ENCODE measurements around the gene KRT78.

KRT78 gene

GRCh38 chr12:52876372-52876771 lies 27.6 kb upstream of the KRT78 start:
- Mint-ChIP-seq H3K36me3 (ENCODE audit: low read depth) (no peaks in the 10 kb centered on the region), H3K27me3 (peaks cover 12% of the 10 kb centered on the region), H3K27ac (no peak overlapping the region), H3K4me1 (ENCODE audit: low read depth) (peaks cover 24% of the 10 kb centered on the region), H3K4me3 (no peak overlapping the region), H3K9me3 (no peaks in the 10 kb centered on the region)

GRCh38 chr12:52874573-52875435 lies 26.0 kb upstream of the KRT78 start:
- peak overlapping the region; percentile 63 for H3K4me3 Mint-ChIP-seq
- H3K36me3 Mint-ChIP-seq (ENCODE audit: low read depth), result no peaks in the 10 kb centered on the region
- H3K4me1 Mint-ChIP-seq (ENCODE audit: low read depth), result peaks cover 30% of the 10 kb centered on the region
- H3K27me3 Mint-ChIP-seq, result peaks cover 5% of the 10 kb centered on the region
- H3K9me3 Mint-ChIP-seq, result no peaks in the 10 kb centered on the region
- peak overlapping the region; percentile 29 for H3K27ac Mint-ChIP-seq

GRCh38 chr12:52873832-52874572 lies 25.2 kb upstream of the KRT78 start:
- peak overlapping the region; percentile 75 for H3K27ac Mint-ChIP-seq
- peaks cover 29% of the 10 kb centered on the region for H3K4me1 Mint-ChIP-seq (ENCODE audit: low read depth)
- peaks cover 5% of the 10 kb centered on the region for H3K27me3 Mint-ChIP-seq
- H3K36me3 Mint-ChIP-seq (ENCODE audit: low read depth), result no peaks in the 10 kb centered on the region
- no peaks in the 10 kb centered on the region for H3K9me3 Mint-ChIP-seq
- H3K4me3 Mint-ChIP-seq, result peak overlapping the region; percentile 75

GRCh38 chr12:52873513-52873831 lies 24.7 kb upstream of the KRT78 start:
- H3K4me1 Mint-ChIP-seq (ENCODE audit: low read depth), result peaks cover 29% of the 10 kb centered on the region
- H3K9me3 Mint-ChIP-seq, result no peaks in the 10 kb centered on the region
- peak overlapping the region; percentile 75 for H3K4me3 Mint-ChIP-seq
- H3K36me3 Mint-ChIP-seq (ENCODE audit: low read depth), result no peaks in the 10 kb centered on the region
- H3K27me3 Mint-ChIP-seq, result peaks cover 5% of the 10 kb centered on the region
- peak overlapping the region; percentile 75 for H3K27ac Mint-ChIP-seq

- Mint-ChIP-seq H3K27me3 (peaks cover 5% of the 10 kb centered on the region), H3K36me3 (ENCODE audit: low read depth) (no peaks in the 10 kb centered on the region), H3K4me3 (peak overlapping the region; percentile 75), H3K4me1 (ENCODE audit: low read depth) (peaks cover 33% of the 10 kb centered on the region), H3K9me3 (no peaks in the 10 kb centered on the region), H3K27ac (no peak overlapping the region)
These were observed 24.0 kb upstream of the KRT78 start for GRCh38 chr12:52872644-52873389.

- H3K27me3 Mint-ChIP-seq, result peaks cover 5% of the 10 kb centered on the region
- H3K4me3 Mint-ChIP-seq, result no peak overlapping the region
- H3K9me3 Mint-ChIP-seq, result no peaks in the 10 kb centered on the region
- no peaks in the 10 kb centered on the region for H3K36me3 Mint-ChIP-seq (ENCODE audit: low read depth)
- no peak overlapping the region for H3K27ac Mint-ChIP-seq
- peaks cover 43% of the 10 kb centered on the region for H3K4me1 Mint-ChIP-seq (ENCODE audit: low read depth)
These were observed 22.7 kb upstream of the KRT78 start for GRCh38 chr12:52871291-52872039.

GRCh38 chr12:52870361-52871290 lies 21.8 kb upstream of the KRT78 start:
- no peak overlapping the region for H3K4me3 Mint-ChIP-seq
- no peaks in the 10 kb centered on the region for H3K36me3 Mint-ChIP-seq (ENCODE audit: low read depth)
- peaks cover 5% of the 10 kb centered on the region for H3K27me3 Mint-ChIP-seq
- no peak overlapping the region for H3K27ac Mint-ChIP-seq
- peaks cover 43% of the 10 kb centered on the region for H3K4me1 Mint-ChIP-seq (ENCODE audit: low read depth)
- no peaks in the 10 kb centered on the region for H3K9me3 Mint-ChIP-seq

GRCh38 chr12:52867642-52868041 lies 18.8 kb upstream of the KRT78 start:
- Mint-ChIP-seq H3K36me3 (ENCODE audit: low read depth) (no peaks in the 10 kb centered on the region), H3K4me3 (no peak overlapping the region), H3K9me3 (no peaks in the 10 kb centered on the region), H3K27ac (no peak overlapping the region), H3K27me3 (no peaks in the 10 kb centered on the region), H3K4me1 (ENCODE audit: low read depth) (peaks cover 28% of the 10 kb centered on the region)

- H3K9me3 Mint-ChIP-seq, result no peaks in the 10 kb centered on the region
These were observed 18.4 kb upstream of the KRT78 start for GRCh38 chr12:52867152-52867551.

GRCh38 chr12:52865090-52865944 lies 16.5 kb upstream of the KRT78 start:
- no peaks in the 10 kb centered on the region for H3K36me3 Mint-ChIP-seq (ENCODE audit: low read depth)
- H3K9me3 Mint-ChIP-seq, result no peaks in the 10 kb centered on the region
- no peak overlapping the region for H3K27ac Mint-ChIP-seq

More at GRCh38 chr12:52867152-52867551, 18.4 kb upstream of the KRT78 start:
- Mint-ChIP-seq H3K27ac (no peak overlapping the region), H3K36me3 (ENCODE audit: low read depth) (no peaks in the 10 kb centered on the region), H3K4me1 (ENCODE audit: low read depth) (peaks cover 28% of the 10 kb centered on the region), H3K27me3 (no peaks in the 10 kb centered on the region), H3K4me3 (no peak overlapping the region)

GRCh38 chr12:52862023-52862422 lies 13.2 kb upstream of the KRT78 start:
- H3K36me3 Mint-ChIP-seq (ENCODE audit: low read depth), result no peaks in the 10 kb centered on the region
- no peak overlapping the region for H3K27ac Mint-ChIP-seq
- no peaks in the 10 kb centered on the region for H3K9me3 Mint-ChIP-seq

More at GRCh38 chr12:52865090-52865944, 16.5 kb upstream of the KRT78 start:
- Mint-ChIP-seq H3K4me1 (ENCODE audit: low read depth) (peaks cover 18% of the 10 kb centered on the region), H3K27me3 (no peaks in the 10 kb centered on the region), H3K4me3 (no peak overlapping the region)

GRCh38 chr12:52861511-52861910 lies 12.7 kb upstream of the KRT78 start:
- H3K27ac Mint-ChIP-seq, result peak overlapping the region; percentile 21
- no peaks in the 10 kb centered on the region for H3K36me3 Mint-ChIP-seq (ENCODE audit: low read depth)
- no peaks in the 10 kb centered on the region for H3K9me3 Mint-ChIP-seq
- no peak overlapping the region for H3K4me3 Mint-ChIP-seq
- H3K27me3 Mint-ChIP-seq, result no peaks in the 10 kb centered on the region
- H3K4me1 Mint-ChIP-seq (ENCODE audit: low read depth), result no peaks in the 10 kb centered on the region

More at GRCh38 chr12:52862023-52862422, 13.2 kb upstream of the KRT78 start:
- H3K4me1 Mint-ChIP-seq (ENCODE audit: low read depth), result peaks cover 2% of the 10 kb centered on the region
- H3K27me3 Mint-ChIP-seq, result no peaks in the 10 kb centered on the region
- no peak overlapping the region for H3K4me3 Mint-ChIP-seq

Data from stimulated activated naive CD8-positive, alpha-beta T cell treated with anti-CD3 and anti-CD28 coated beads, Interleukin-15, Interleukin-2, amounts not matched to agents 100 ng/mL and 50 ng/mL, for 24 hours (primary cell).